ENCODE measurements around the gene OLIG2.

The OLIG2 gene

DNA sequence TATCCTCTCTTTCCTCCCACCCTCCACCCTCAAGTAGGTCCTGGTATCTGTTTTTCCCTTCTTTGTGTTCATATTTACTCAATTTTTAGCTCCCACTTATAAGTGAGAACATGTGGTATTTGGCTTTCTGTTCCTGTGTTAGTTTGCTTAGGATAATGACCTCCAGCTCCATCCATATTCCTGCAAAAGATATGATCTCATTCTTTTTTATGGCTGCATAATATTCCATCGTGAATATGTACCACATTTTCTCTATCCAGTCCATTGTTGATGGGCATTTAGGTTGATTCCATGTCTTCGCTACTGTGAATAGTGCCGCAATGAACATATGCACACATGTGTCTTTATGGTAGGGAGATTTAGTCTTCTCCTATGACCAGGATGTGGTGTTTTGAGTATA is 14.5 kb downstream of the OLIG2 start:
- Histone ChIP-seq H4K20me1 (ENCODE audit: insufficient read depth, low read length, poor library complexity, severe bottlenecking) (no peaks in the 10 kb centered on the region), H3K36me3 (ENCODE audit: insufficient read depth, low read length) (no peaks in the 10 kb centered on the region), H3K4me1 (ENCODE audit: insufficient read depth, low read length, poor library complexity, severe bottlenecking) (peaks cover 40% of the 10 kb centered on the region), H3F3A (ENCODE audit: low read depth) (no peaks in the 10 kb centered on the region), H3K79me2 (ENCODE audit: insufficient read depth, low read length) (no peaks in the 10 kb centered on the region), H3K4me3 (ENCODE audit: low read length, poor library complexity, severe bottlenecking) (no peak overlapping the region), H3K27me3 (ENCODE audit: insufficient read depth, low read length, poor library complexity, severe bottlenecking) (no peaks in the 10 kb centered on the region), H3K9me3 (ENCODE audit: insufficient read depth, low read depth, low read length) (no peaks in the 10 kb centered on the region), H3K4me2 (ENCODE audit: low read depth, low read length, poor library complexity, severe bottlenecking) (no peak overlapping the region), H3K9ac (ENCODE audit: low read depth, low read length, poor library complexity, severe bottlenecking) (no peak overlapping the region), H3K9me2 (replicated peaks; ENCODE audit: low read depth, low read length) (no peaks in the 10 kb centered on the region), H2AFZ (ENCODE audit: low read length) (no peak overlapping the region)
- TF ChIP-seq EZH2phosphoT487 (IDR thresholded peaks at IDR 0.05; ENCODE audit: borderline replicate concordance), result no peak
- TF ChIP-seq, protein P1, sequence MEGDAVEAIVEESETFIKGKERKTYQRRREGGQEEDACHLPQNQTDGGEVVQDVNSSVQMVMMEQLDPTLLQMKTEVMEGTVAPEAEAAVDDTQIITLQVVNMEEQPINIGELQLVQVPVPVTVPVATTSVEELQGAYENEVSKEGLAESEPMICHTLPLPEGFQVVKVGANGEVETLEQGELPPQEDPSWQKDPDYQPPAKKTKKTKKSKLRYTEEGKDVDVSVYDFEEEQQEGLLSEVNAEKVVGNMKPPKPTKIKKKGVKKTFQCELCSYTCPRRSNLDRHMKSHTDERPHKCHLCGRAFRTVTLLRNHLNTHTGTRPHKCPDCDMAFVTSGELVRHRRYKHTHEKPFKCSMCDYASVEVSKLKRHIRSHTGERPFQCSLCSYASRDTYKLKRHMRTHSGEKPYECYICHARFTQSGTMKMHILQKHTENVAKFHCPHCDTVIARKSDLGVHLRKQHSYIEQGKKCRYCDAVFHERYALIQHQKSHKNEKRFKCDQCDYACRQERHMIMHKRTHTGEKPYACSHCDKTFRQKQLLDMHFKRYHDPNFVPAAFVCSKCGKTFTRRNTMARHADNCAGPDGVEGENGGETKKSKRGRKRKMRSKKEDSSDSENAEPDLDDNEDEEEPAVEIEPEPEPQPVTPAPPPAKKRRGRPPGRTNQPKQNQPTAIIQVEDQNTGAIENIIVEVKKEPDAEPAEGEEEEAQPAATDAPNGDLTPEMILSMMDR (conservative IDR thresholded peaks at IDR 0.05; ENCODE audit: low read length), result no peak

DNA sequence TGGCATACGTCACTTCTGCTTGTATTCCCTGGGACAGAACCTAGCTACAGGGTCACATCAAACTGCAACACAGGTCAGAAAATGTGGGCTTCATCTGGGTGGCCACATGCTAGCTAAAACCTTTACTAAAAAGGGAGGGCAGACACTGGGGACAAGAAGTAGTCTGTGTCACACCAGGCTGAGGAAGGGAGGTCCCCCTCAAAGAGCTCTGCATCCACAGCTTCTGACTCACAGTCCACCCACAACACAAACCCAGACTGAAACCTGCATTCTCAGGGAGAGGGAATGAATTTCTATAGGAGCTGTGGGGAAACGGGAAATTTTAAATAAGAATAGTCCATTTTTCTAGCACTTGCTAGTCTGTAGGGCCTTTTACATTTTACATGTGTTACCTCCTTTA is 16.2 kb downstream of the OLIG2 start:
- Histone ChIP-seq H2AFZ (ENCODE audit: low read length) (no peak overlapping the region), H3K4me2 (ENCODE audit: low read depth, low read length, poor library complexity, severe bottlenecking) (no peak overlapping the region)

DNA sequence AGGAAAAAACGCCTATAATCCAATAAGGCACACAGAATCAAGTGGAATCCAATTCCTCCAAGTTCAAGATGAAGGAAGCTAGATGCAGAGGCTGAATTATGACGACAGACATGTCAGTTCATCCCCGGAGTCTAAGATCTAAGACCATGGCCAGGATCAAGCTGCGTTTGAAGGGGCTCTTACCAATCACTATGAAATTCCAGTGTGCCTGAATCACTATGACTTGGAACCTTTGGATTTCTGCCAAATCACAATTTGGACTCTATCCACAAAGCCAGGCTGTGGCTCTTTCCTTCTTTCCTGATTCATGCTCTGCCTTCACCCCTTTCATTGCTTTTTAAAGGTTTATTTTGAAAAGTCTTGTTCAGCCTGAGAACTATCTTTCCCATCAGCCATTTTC is 17.1 kb downstream of the OLIG2 start:
- Histone ChIP-seq H3F3A (ENCODE audit: low read depth) (no peaks in the 10 kb centered on the region), H3K36me3 (ENCODE audit: insufficient read depth, low read length) (no peaks in the 10 kb centered on the region), H4K20me1 (ENCODE audit: insufficient read depth, low read length, poor library complexity, severe bottlenecking) (no peaks in the 10 kb centered on the region), H3K27me3 (ENCODE audit: insufficient read depth, low read length, poor library complexity, severe bottlenecking) (no peaks in the 10 kb centered on the region), H3K9me3 (ENCODE audit: insufficient read depth, low read depth, low read length) (no peaks in the 10 kb centered on the region), H3K4me1 (ENCODE audit: insufficient read depth, low read length, poor library complexity, severe bottlenecking) (peaks cover 24% of the 10 kb centered on the region), H3K9me2 (replicated peaks; ENCODE audit: low read depth, low read length) (no peaks in the 10 kb centered on the region), H3K79me2 (ENCODE audit: insufficient read depth, low read length) (no peaks in the 10 kb centered on the region), H2AFZ (ENCODE audit: low read length) (no peak overlapping the region), H3K4me2 (ENCODE audit: low read depth, low read length, poor library complexity, severe bottlenecking) (no peak overlapping the region), H3K9ac (ENCODE audit: low read depth, low read length, poor library complexity, severe bottlenecking) (no peak overlapping the region), H3K4me3 (ENCODE audit: low read length, poor library complexity, severe bottlenecking) (no peak overlapping the region)
- TF ChIP-seq EZH2phosphoT487 (IDR thresholded peaks at IDR 0.05; ENCODE audit: borderline replicate concordance), result no peak
- TF ChIP-seq, protein P1 (conservative IDR thresholded peaks at IDR 0.05; ENCODE audit: low read length), result no peak

More for the DNA sequence above, 16.2 kb downstream of the OLIG2 start:
- H3K9me2 ChIP-seq (replicated peaks; ENCODE audit: low read depth, low read length), result no peaks in the 10 kb centered on the region
- H3K79me2 ChIP-seq (ENCODE audit: insufficient read depth, low read length), result no peaks in the 10 kb centered on the region
- no peak for TF ChIP-seq EZH2phosphoT487 (IDR thresholded peaks at IDR 0.05; ENCODE audit: borderline replicate concordance)
- TF ChIP-seq, protein P1 (conservative IDR thresholded peaks at IDR 0.05; ENCODE audit: low read length), result no peak
- no peak overlapping the region for H3K9ac ChIP-seq (ENCODE audit: low read depth, low read length, poor library complexity, severe bottlenecking)
- H4K20me1 ChIP-seq (ENCODE audit: insufficient read depth, low read length, poor library complexity, severe bottlenecking), result no peaks in the 10 kb centered on the region
- peaks cover 33% of the 10 kb centered on the region for H3K4me1 ChIP-seq (ENCODE audit: insufficient read depth, low read length, poor library complexity, severe bottlenecking)
- no peaks in the 10 kb centered on the region for H3K9me3 ChIP-seq (ENCODE audit: insufficient read depth, low read depth, low read length)
- H3K36me3 ChIP-seq (ENCODE audit: insufficient read depth, low read length), result no peaks in the 10 kb centered on the region
- H3K27me3 ChIP-seq (ENCODE audit: insufficient read depth, low read length, poor library complexity, severe bottlenecking), result no peaks in the 10 kb centered on the region
- no peak overlapping the region for H3K4me3 ChIP-seq (ENCODE audit: low read length, poor library complexity, severe bottlenecking)
- H3F3A ChIP-seq (ENCODE audit: low read depth), result no peaks in the 10 kb centered on the region
